ENCODE measurements around the gene B3GNT8. TPM values are rescaled to one million over a fixed set of nuclear protein-coding genes. Genes with fewer than 3 reads are reported as not detected.

The B3GNT8 gene
- total and polyA plus RNA-seq, 2 donors from 2014 or later: 4.4 to 6.5 TPM

- FAIRE-seq (no peak), DNase-seq (no peak)
- no peaks in the 10 kb centered on the region for H3K9me3 ChIP-seq (ENCODE audit: control insufficient read depth in 2 of 3, insufficient read depth in 1 of 3, low read length in 3 of 3)
- no peak overlapping the region for H3K4me3 ChIP-seq (ENCODE audit: low read length in 3 of 3)
- peaks cover 0 to 32% (median 9%) of the 10 kb centered on the region in 3 donors for H3K4me1 ChIP-seq (ENCODE audit: control insufficient read depth in 2 of 3, insufficient read depth in 2 of 3, low read depth in 1 of 3, low read length in 3 of 3)
- intact Hi-C loops (cut with DNase I): no loop called here
- no peak overlapping the region for H3K27ac ChIP-seq (ENCODE audit: low read depth in 2 of 2, low read length in 2 of 2)
- no peak overlapping the region for H3K9ac ChIP-seq (ENCODE audit: low read length in 3 of 3)
- TF ChIP-seq CTCF (IDR thresholded peaks at IDR 0.05; ENCODE audit: borderline replicate concordance, extremely low read depth, insufficient read depth): no peak
- H3K27me3 ChIP-seq (ENCODE audit: control insufficient read depth, insufficient read depth, low read length): no peaks in the 10 kb centered on the region
- H3K36me3 ChIP-seq (ENCODE audit: control insufficient read depth in 2 of 3, insufficient read depth in 3 of 3, low read length in 3 of 3): peaks cover 3 to 18% (median 6%) of the 10 kb centered on the region in 3 donors
Observed at GRCh38 chr19:41430922-41431321, 3.7 kb upstream of the B3GNT8 start.

GRCh38 chr19:41428481-41428859, 1.3 kb upstream of the B3GNT8 start:
- peaks cover 3 to 22% (median 9%) of the 10 kb centered on the region in 3 donors for H3K36me3 ChIP-seq (ENCODE audit: control insufficient read depth in 2 of 3, insufficient read depth in 3 of 3, low read length in 3 of 3)
- peak in 1 of 5 donors; percentile 33 for DNase-seq
- no peak for FAIRE-seq
- peak overlapping the region; percentile 60 to 79 for H3K27ac ChIP-seq (ENCODE audit: low read depth in 2 of 2, low read length in 2 of 2)
- TF ChIP-seq CTCF (IDR thresholded peaks at IDR 0.05; ENCODE audit: borderline replicate concordance, extremely low read depth, insufficient read depth): no peak
- no peaks in the 10 kb centered on the region for H3K9me3 ChIP-seq (ENCODE audit: control insufficient read depth in 2 of 3, insufficient read depth in 1 of 3, low read length in 3 of 3)
- peak overlapping the region in 1 of 3 donors; percentile 61 for H3K9ac ChIP-seq (ENCODE audit: low read length in 3 of 3)
- intact Hi-C loops (cut with DNase I): no loop called here
- no peaks in the 10 kb centered on the region for H3K27me3 ChIP-seq (ENCODE audit: control insufficient read depth, insufficient read depth, low read length)
- H3K4me3 ChIP-seq (ENCODE audit: low read length in 3 of 3): peak overlapping the region in 1 of 3 donors; percentile 43
- peaks cover 0 to 34% (median 9%) of the 10 kb centered on the region in 3 donors for H3K4me1 ChIP-seq (ENCODE audit: control insufficient read depth in 2 of 3, insufficient read depth in 2 of 3, low read depth in 1 of 3, low read length in 3 of 3)

- H3K36me3 ChIP-seq (ENCODE audit: control insufficient read depth in 2 of 3, insufficient read depth in 3 of 3, low read length in 3 of 3): peaks cover 3 to 25% (median 9%) of the 10 kb centered on the region in 3 donors
- intact Hi-C loops (cut with DNase I): no loop called here
- H3K9me3 ChIP-seq (ENCODE audit: control insufficient read depth in 2 of 3, insufficient read depth in 1 of 3, low read length in 3 of 3): no peaks in the 10 kb centered on the region
- no peaks in the 10 kb centered on the region for H3K27me3 ChIP-seq (ENCODE audit: control insufficient read depth, insufficient read depth, low read length)
- H3K4me1 ChIP-seq (ENCODE audit: control insufficient read depth in 2 of 3, insufficient read depth in 2 of 3, low read depth in 1 of 3, low read length in 3 of 3): peaks cover 0 to 34% (median 9%) of the 10 kb centered on the region in 3 donors
- peak overlapping the region in 1 of 3 donors; percentile 61 for H3K9ac ChIP-seq (ENCODE audit: low read length in 3 of 3)
- DNase-seq (peak in 4 of 5 donors; percentile 38 to 85 (median 55)), FAIRE-seq (no peak)
- TF ChIP-seq CTCF (IDR thresholded peaks at IDR 0.05; ENCODE audit: borderline replicate concordance, extremely low read depth, insufficient read depth): no peak
- H3K27ac ChIP-seq (ENCODE audit: low read depth in 2 of 2, low read length in 2 of 2): peak overlapping the region; percentile 79 to 85
- H3K4me3 ChIP-seq (ENCODE audit: low read length in 3 of 3): peak overlapping the region in 2 of 3 donors; percentile 33 to 43
Observed at GRCh38 chr19:41427647-41428480, 690 bp upstream of the B3GNT8 start.
